Panc1 (cell line): Measurements from ENCODE around the gene GRIK3.
A peak's percentile ranks its signal among the peaks of the same experiment; 100 is the strongest.

Experiments
- SIN3A ChIP-seq: IDR thresholded peaks from 2 replicates; pipeline ENCODE4 v1.6.1; 2012; ENCODE audit warnings: low read depth, mild to moderate bottlenecking, low read length, moderate library complexity, borderline replicate concordance; ENCODE audit not compliant: insufficient read depth
- TF ChIP-seq, protein P1 (sequence below): fragments of 450-650 bp; IDR thresholded peaks from 2 replicates; pipeline ENCODE4 v1.5.1; 2017; ENCODE audit warnings: mild to moderate bottlenecking

- TF ChIP-seq, protein P1, sequence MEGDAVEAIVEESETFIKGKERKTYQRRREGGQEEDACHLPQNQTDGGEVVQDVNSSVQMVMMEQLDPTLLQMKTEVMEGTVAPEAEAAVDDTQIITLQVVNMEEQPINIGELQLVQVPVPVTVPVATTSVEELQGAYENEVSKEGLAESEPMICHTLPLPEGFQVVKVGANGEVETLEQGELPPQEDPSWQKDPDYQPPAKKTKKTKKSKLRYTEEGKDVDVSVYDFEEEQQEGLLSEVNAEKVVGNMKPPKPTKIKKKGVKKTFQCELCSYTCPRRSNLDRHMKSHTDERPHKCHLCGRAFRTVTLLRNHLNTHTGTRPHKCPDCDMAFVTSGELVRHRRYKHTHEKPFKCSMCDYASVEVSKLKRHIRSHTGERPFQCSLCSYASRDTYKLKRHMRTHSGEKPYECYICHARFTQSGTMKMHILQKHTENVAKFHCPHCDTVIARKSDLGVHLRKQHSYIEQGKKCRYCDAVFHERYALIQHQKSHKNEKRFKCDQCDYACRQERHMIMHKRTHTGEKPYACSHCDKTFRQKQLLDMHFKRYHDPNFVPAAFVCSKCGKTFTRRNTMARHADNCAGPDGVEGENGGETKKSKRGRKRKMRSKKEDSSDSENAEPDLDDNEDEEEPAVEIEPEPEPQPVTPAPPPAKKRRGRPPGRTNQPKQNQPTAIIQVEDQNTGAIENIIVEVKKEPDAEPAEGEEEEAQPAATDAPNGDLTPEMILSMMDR, result peak; percentile 76; the same call in 1 of the 2 replicates
- no peak for TF ChIP-seq SIN3A
Measured at GRCh38 chr1:36864182-36864822, 170.0 kb downstream of the GRIK3 start.
